HEK293 (cell line): ENCODE data around the gene PAK4.

Source experiments
- TCF7L2 ChIP-seq: IDR thresholded peaks from 2 replicates; pipeline ENCODE4 v1.6.1; 2011; ENCODE audit warnings: low read depth, mild to moderate bottlenecking, inconsistent platforms, low read length, moderate library complexity, borderline replicate concordance
- ZNF223 ChIP-seq: fragments of 450-650 bp; formaldehyde crosslinking; IDR thresholded peaks from 2 replicates; pipeline ENCODE4 v1.5.1; 2016; ENCODE audit warnings: missing biosample characterization, missing genetic modification characterization
- TF ChIP-seq, protein P1 (sequence below): fragments of 450-650 bp; formaldehyde crosslinking; IDR thresholded peaks from 2 replicates; pipeline ENCODE4 v1.5.1; 2016; ENCODE audit warnings: missing biosample characterization, missing genetic modification characterization

DNA sequence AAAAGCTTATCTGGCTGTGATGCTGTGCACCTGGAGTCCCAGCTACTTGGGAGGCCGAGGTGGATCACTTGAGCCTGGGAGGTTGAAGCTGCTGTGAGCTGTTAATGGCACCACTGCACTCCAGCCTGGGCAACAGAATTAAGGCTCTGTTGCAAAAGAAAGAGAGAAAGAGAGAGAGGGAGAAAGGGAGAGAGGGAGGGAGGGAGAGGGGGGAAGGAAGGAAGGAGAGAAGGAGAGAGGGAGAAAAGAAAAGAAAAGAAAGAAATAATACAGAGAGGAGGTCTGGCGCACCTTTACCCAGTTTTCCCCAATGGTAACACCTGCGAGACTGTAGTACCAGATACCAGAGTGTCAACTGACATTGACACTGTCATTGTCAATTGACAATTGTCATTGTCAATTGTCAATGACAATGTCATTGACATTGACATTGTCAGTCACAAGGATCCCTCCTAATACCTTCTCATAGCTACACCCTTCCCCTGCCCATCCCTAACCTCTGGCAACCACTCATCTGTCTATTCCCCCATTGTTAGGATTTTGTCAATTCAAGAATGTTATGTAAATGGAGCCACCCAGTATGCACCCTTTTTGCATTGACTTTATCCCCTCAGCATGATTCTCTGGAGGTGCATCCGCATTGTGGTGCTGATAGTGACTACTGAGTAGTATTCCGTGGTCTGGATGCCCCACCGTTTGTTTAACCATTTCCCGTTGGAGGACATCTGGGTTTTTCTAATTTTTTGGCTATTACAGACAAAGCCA, 21.3 kb downstream of the PAK4 start:
- TF ChIP-seq, protein P1, sequence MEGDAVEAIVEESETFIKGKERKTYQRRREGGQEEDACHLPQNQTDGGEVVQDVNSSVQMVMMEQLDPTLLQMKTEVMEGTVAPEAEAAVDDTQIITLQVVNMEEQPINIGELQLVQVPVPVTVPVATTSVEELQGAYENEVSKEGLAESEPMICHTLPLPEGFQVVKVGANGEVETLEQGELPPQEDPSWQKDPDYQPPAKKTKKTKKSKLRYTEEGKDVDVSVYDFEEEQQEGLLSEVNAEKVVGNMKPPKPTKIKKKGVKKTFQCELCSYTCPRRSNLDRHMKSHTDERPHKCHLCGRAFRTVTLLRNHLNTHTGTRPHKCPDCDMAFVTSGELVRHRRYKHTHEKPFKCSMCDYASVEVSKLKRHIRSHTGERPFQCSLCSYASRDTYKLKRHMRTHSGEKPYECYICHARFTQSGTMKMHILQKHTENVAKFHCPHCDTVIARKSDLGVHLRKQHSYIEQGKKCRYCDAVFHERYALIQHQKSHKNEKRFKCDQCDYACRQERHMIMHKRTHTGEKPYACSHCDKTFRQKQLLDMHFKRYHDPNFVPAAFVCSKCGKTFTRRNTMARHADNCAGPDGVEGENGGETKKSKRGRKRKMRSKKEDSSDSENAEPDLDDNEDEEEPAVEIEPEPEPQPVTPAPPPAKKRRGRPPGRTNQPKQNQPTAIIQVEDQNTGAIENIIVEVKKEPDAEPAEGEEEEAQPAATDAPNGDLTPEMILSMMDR (tag by site-specific recombination): no peak
- TF ChIP-seq TCF7L2 (no peak), ZNF223 (no peak)
